ENCODE data around the gene SLC35B1. TPM values are rescaled to one million over a fixed set of nuclear protein-coding genes. Genes with fewer than 3 reads are reported as not detected.
"Not testable (repeated sequence)": the region's sequence is repeated elsewhere in the genome, so short reads cannot be mapped to it uniquely, and the experiment has no call there.

SLC35B1 gene
- polyA plus RNA-seq, 12 donors, result 45.5 to 65.5 (median 59.7) TPM; not detected in 1

GRCh38 chr17:49676276-49676868 is 31.4 kb downstream of the SLC35B1 start:
- no peak for DNase-seq

GRCh38 chr17:49674507-49674906 is 33.3 kb downstream of the SLC35B1 start:
- DNase-seq, result no peak

- DNase-seq, result not testable (repeated sequence)
These were observed 34.1 kb downstream of the SLC35B1 start for GRCh38 chr17:49673679-49674078.

GRCh38 chr17:49670641-49671040 is 37.1 kb downstream of the SLC35B1 start:
- no peak for DNase-seq

GRCh38 chr17:49670002-49670401 is 37.8 kb downstream of the SLC35B1 start:
- no peak for DNase-seq

GRCh38 chr17:49667854-49668253 is 39.9 kb downstream of the SLC35B1 start:
- no peak for DNase-seq

GRCh38 chr17:49664706-49665211 is 43.0 kb downstream of the SLC35B1 start:
- DNase-seq, result no peak

GRCh38 chr17:49659661-49660382 is 47.9 kb downstream of the SLC35B1 start:
- no peak for DNase-seq

GRCh38 chr17:49656247-49656646 is 51.5 kb downstream of the SLC35B1 start:
- no peak for DNase-seq

Other genes starting within 250 kb of the SLC35B1 start
- gene NGFR, start 212.7 kb downstream of the SLC35B1 start, polyA plus RNA-seq (ENCODE audit: insufficient read length in 12 of 12), result 10 to 100 TPM in 11 of 12 donors, not detected in 1; 26.1 to 64.3 (median 44.2) TPM
- gene NXPH3, start 132.1 kb downstream of the SLC35B1 start, polyA plus RNA-seq (ENCODE audit: insufficient read length in 12 of 12), result 1 to 10 TPM in 10 of 12 donors, not detected in 2; 1.1 to 1.9 (median 1.3) TPM
- gene SPOP, start 29.9 kb downstream of the SLC35B1 start, polyA plus RNA-seq (ENCODE audit: insufficient read length in 12 of 12), result 100 to 1,000 TPM in 1 of 12 donors, 10 to 100 TPM in 11; 45.6 to 386 (median 52.3) TPM
- 10 to 100 TPM in 11 of 12 donors, not detected in 1; 14.7 to 29.6 (median 19.3) TPM for gene FAM117A, start 56.2 kb upstream of the SLC35B1 start, polyA plus RNA-seq (ENCODE audit: insufficient read length in 12 of 12)
- gene KAT7, start 80.7 kb upstream of the SLC35B1 start, polyA plus RNA-seq (ENCODE audit: insufficient read length in 12 of 12), result 10 to 100 TPM in 11 of 12 donors, not detected in 1; 16.6 to 45.7 (median 31.2) TPM
- 1 to 10 TPM in 9 of 12 donors, under 1 TPM in 1, not detected in 2; 0.88 to 4.1 (median 1.7) TPM for gene TAC4, start 140.1 kb upstream of the SLC35B1 start, polyA plus RNA-seq (ENCODE audit: insufficient read length in 12 of 12)

Measured in muscle of arm (tissue), 12 donors.